Testis (tissue), 2 donors: Measurements from ENCODE around the gene HTT.
"Not testable (repeated sequence)": the region's sequence is repeated elsewhere in the genome, so short reads cannot be mapped to it uniquely, and the experiment has no call there.

ENCODE experiments used
- POLR2A ChIP-seq: fragments of 450-650 bp; IDR thresholded peaks from one replicate; pipeline ENCODE4 v1.6.1; 2017; ENCODE audit warnings: antibody characterized with exemption, mild to moderate bottlenecking, moderate library complexity
- TF ChIP-seq, protein P1 (sequence below), 3 experiments: fragments of 450-650 bp in 2 of 3; fragments of 200-600 bp in 1 of 3; sonication (generic) in 1 of 3; IDR thresholded peaks; one replicate each; pipeline ENCODE4 v1.5.1; 2016 to 2019; ENCODE audit warnings: antibody characterized with exemption in 3 of 3, mild to moderate bottlenecking in 2 of 3, moderate library complexity in 1 of 3

DNA sequence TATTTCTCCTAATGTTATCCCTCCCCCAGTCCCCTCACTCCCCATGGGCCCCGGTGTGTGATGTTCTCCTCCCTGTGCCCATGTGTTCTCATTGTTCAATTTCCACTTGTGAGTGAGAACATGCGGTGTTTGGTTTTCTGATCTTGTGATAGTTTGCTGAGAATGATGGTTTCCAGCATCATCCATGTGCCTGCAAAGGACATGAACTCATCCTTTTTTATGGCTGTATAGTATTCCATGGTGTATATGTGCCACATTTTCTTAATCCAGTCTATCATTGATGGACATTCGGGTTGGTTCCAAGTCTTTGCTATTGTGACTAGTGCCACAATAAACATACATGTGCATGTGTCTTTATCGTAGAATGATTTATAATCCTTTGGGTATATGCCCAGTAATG, 86.6 kb downstream of the HTT start:
- TF ChIP-seq, protein P1, sequence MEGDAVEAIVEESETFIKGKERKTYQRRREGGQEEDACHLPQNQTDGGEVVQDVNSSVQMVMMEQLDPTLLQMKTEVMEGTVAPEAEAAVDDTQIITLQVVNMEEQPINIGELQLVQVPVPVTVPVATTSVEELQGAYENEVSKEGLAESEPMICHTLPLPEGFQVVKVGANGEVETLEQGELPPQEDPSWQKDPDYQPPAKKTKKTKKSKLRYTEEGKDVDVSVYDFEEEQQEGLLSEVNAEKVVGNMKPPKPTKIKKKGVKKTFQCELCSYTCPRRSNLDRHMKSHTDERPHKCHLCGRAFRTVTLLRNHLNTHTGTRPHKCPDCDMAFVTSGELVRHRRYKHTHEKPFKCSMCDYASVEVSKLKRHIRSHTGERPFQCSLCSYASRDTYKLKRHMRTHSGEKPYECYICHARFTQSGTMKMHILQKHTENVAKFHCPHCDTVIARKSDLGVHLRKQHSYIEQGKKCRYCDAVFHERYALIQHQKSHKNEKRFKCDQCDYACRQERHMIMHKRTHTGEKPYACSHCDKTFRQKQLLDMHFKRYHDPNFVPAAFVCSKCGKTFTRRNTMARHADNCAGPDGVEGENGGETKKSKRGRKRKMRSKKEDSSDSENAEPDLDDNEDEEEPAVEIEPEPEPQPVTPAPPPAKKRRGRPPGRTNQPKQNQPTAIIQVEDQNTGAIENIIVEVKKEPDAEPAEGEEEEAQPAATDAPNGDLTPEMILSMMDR (IDR thresholded peaks at IDR 0.05) = not testable (repeated sequence)
- TF ChIP-seq POLR2A = not testable (repeated sequence)
